HG02571 (cell line): ENCODE measurements around the gene HPCAL1.
"Not testable (repeated sequence)": the region's sequence is repeated elsewhere in the genome, so short reads cannot be mapped to it uniquely, and the experiment has no call there.

ENCODE experiments used
- ATAC-seq: cut with Tn5 transposase; IDR thresholded peaks from one replicate; pipeline ENCODE4 v1.9.1; 2021; ENCODE audit warnings: mild to moderate bottlenecking, moderate library complexity; ENCODE audit not compliant: unreplicated experiment

HPCAL1 gene

GRCh38 chr2:10302479-10303180 is at the start of gene HPCAL1:
HPCAL1 (plus strand) TSS chr2:10302904; CDS start chr2:10419758, 116,854 bp downstream.
- peak; percentile 73 for ATAC-seq

- ATAC-seq, result no peak
These were observed 48.9 kb upstream of the HPCAL1 start for GRCh38 chr2:10253596-10254372.

DNA sequence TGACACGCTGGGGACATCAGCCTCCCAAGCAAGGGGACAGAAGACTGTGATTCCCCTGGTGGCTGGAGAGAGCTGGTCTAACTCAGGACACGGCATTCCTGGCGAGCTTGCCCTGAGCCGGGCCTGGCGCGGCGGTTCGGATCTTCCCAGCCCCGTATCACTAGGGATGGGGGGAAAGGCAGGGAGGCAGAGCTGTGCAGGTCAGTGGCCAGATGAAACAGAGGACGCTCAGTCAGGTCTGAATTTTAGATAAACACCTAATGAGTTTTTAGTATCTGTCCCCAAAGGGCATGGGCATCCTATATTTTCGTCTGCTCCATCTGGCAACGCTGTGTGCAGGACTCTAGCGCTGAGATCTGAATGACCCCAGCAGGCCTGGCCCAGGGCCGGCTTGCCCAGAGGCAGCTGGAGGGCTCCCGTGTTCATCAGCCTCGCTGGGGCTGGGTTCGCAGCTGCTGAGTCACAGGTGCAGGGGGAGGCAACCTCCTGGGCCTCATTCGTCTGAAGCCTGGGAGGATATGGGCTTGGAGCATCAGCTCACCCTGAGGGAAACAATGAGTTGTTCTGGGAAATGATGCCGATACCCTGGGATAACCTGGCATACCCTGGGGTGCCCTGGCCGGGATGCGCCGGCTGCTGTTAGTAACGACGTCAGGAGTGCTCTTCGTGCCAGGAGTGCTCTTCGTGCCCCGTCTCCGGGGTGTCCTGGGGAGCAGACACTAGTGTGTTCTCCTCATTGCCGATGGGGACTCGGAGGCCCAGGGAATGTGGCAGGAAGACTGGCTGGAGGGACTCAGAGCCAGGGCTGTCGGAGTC is 48.1 kb upstream of the HPCAL1 start:
- no peak for ATAC-seq

DNA sequence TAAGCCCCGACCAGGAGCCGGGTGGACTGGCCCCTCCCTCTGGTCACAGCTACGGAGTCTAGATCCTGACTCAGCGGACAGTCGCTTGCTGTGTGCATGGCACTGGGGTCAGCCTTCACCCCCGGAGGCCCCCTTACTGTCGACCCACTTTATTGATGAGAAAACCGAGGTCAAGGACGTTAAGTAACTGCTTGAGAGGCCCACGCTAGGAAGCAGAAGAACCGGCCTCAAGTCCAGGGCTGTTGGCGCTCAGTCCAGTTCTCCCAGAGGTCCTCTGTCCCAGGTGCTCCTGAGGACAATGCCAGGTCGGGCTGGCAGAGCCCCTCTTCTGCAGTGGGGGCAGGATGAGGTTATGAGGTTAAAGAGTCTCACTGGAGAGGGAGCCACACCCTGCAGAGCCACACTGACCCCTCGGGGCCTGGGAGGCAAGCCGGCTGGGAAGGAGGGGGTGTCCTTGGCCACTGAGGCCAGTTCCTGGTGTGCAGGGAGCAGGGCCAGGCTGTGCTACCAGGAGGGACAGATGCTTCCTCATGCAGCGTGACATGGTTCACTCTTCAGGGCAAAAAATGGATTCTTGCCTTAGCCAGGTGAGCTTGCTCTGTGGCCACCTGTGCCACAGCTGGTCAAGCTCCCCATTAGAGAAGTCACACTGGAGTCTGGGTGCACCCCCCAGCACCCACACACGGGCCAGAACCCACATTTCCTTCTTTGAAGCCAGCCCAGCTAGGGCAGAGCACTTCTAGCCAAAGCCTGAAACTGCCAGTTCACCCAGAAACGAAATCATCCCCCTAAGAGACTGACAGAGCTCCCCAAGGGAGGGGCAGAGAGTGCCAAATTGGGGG is 47.3 kb upstream of the HPCAL1 start:
- no peak for ATAC-seq

GRCh38 chr2:10256031-10256514 is 46.6 kb upstream of the HPCAL1 start:
- no peak for ATAC-seq

DNA sequence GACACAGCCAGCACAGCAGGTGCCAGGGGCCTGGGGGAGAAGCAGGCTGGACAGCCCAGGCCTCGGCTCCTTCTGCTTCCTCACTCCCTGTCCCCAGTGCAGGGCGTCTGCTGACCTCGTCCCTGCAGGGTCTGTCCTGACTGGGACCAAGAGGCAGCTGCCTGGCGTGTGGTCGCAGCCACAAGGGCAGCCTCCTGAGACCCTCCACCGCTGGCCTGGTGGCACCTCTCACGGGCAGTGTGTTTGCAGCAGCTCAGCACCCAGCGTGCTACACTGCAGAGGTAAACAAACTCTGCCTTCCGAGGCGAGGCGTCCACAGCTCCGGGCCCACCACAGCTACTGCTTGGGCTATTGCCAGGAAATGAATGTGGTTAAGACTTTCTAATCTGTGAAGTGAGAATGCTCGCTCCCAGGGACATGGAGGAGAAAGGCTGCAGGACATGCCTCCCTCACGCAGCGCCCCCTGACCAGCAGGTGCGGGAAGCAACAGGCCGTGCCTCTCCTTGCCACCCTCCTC is 46.1 kb upstream of the HPCAL1 start:
- no peak for ATAC-seq

DNA sequence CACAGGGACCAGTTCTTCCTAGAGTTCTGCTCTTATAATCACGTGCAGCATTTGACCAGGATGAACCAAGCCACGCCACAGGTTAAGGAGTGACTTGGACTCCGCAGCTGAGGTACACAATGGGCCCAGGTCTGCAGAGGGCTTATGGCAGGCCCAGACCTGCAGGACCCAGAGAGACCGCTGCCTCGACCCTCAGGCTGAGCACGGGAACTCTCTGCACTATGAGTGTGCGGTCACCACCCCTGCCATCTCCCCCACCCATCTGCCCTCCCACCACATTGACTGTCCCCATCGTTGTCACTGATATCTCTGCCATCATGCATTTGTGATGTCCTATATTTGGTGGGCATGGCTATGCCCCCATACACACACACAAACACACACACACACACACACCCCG is 45.7 kb upstream of the HPCAL1 start:
- no peak for ATAC-seq

DNA sequence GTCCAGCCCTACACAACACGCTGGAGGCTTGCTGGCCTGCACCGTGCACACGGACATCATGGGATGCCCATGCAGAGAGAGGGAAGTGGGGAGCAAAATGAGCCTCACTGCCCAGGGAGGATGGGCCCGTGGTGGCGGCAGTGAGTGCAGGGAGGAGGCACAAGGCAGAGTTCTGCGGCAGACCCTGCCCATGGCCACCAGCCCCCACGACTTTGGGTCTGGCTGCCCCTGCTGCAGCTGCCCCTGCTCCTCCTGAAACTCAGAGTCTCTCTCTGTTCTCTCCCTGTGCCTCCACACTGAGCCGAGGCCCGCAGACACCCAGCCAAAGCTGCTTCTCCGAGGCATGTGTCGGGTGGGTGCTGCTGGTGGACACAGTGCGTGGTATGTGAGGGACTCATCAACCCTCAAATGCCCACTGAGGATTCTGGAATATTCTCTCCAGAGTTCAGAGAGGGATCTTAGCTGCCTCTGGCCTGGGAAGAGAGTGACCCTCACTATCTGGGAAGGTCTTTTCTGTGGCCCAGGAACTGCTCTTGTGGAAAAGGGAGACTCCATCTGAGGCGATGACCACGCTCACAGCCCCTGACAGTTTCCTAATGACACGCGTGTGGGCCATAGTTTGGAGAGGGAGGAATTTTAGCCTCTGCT is 45.1 kb upstream of the HPCAL1 start:
- ATAC-seq, result no peak

- ATAC-seq, result no peak
These were observed 44.4 kb upstream of the HPCAL1 start for GRCh38 chr2:10258326-10258725.

DNA sequence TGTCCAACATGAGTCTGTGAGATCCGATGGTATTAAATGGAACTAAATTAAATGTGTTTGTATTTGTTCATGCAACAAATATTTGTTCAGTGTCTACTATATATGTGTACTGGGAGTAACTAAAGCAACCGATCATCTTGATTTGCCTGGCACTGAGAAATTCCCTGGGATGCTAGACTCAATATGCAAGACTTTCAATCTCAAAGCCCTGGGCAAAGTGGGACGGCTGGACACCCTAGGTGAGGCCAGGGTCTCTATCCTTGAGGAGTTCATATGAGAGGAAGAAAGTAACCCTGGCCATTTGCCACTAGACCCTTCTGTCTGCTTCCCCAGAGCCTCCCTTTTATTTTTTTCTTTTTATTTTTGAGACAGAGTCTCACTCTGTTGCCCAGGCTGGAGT is 44.0 kb upstream of the HPCAL1 start:
- no peak for ATAC-seq

- no peak for ATAC-seq
These were observed 42.6 kb upstream of the HPCAL1 start for GRCh38 chr2:10260130-10260529.

DNA sequence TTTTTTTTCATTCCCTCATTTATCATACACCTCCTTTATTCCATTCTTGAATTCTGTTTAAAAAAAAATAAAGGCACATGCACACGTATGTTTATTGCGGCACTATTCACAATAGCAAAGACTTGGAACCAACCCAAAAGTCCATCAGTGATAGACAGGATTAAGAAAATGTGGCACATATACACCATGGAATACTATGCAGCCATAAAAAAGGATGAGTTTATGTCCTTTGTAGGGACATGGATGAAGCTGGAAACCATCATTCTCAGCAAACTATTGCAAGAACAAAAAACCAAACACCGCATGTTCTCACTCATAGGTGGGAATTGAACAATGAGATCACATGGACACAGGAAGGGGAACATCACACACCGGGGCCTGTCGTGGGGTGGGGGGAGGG is 39.2 kb upstream of the HPCAL1 start:
- not testable (repeated sequence) for ATAC-seq

DNA sequence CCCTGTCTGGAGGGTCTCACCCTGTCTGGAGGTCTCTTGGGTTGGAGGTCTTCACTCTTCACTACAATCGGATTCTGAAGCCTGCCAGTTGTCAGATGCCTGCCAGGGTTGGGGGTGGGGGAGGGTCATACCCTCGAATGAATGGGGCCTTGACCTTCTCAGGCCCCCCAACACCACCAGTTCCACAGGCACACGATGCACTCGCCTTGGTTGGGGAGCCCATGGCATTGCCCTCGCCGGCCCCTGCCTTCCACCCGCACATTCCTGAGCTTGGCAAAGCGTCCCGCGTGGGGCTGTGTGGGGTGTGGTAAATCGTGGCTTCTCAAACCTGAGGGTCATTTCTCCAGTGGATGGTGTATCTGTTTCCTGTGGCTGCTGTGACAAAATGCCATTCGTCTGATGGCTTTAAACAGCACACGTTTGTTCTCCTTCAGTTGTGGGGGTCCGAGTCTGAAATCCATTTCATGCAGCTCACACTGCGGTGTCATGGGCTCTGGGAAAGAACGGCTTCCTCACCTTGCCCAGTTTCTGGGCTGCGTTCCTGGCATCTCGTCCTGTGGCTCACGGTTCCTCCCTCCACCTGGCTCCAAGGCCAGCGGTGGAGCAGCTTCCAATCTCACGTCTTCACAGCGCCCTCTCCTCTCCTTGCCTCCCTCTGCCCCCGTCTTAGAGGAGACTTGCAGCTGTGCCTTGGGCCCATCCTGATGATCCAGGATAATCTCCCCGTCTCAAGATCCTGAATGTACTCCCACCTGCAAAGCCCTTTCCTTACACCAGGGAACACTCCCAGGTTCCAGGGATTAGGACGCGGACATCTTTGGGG is 38.0 kb upstream of the HPCAL1 start:
- ATAC-seq, result no peak

DNA sequence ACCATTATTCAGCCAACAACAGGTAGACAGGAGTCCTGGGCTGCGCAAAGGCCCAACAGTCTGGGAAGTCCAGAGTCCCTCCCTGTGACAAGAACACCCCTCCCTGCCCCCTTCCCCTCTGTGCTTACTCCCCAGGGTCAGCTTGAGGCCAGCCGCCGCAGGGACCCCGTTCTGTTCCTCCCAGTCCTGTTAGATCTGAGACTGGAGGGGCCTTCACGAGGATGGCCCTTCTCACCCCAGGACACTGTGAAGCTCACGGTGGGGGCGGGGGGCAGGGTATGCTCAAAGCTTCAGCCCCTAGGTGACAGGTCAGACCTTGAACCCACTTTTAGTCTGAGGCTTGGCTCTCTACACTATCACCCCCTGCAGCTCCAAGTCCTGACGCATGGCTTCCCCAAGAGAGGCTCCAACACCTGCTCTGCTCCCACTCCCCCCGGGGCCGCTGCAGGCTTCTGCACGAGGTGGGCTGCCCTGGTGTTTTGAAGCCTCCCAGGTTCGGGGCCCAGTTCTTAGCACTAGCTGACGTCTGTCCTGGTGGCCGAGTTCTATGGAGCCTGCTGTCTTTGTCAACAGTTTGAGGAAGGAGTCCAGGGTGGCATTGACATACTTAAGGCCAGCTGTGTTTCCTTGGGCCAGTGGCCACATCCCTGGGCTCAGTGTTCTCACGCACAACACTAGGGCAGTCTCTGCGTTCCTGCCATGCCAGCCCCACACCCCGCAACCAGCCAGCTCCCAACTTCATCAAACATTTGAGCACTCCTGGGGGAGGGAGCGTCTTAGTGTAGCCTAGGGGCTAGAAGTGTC is 37.2 kb upstream of the HPCAL1 start:
- ATAC-seq, result no peak

DNA sequence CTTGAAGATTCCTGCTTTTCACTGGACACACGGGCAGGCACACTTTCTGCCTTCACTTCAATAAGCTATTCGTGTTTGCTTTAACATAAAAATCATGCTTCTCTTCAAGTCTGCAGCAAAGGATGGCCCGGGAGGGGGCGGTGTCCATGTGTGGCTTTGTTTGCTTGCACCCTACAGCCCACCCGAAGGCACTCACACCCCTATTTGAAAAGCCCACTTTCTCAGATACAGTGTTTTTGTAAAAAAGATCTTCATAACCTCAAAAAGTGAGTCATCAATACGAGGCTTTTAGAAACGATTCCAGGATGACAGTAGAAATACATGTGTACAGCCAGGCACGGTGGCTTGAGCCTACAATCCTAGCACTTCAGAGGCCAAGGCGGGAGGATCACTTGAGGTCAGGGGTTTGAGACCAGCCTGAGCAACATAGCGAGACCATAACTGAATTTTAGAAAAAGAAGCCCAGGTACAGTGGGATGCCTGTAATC is 36.5 kb upstream of the HPCAL1 start:
- no peak for ATAC-seq

DNA sequence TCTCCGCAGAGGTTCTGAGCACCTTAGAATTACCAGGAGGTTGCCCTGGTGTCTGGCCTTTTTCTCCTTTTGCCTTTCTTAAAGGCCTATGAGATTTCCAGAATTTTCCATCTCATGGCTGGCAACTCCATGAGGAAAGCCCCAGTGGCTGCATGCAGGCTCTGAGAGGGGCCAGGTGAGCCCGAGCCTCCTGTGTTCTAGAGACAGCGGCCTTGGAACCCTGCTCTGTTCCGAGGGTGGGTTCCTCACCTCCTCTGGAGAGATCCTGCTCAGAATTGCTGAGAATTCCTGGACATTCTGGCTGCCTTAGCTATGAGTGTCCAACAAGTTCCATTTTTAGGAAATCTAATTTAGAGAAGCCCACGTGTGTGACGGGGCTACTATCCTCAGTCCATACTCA is 35.7 kb upstream of the HPCAL1 start:
- no peak for ATAC-seq

DNA sequence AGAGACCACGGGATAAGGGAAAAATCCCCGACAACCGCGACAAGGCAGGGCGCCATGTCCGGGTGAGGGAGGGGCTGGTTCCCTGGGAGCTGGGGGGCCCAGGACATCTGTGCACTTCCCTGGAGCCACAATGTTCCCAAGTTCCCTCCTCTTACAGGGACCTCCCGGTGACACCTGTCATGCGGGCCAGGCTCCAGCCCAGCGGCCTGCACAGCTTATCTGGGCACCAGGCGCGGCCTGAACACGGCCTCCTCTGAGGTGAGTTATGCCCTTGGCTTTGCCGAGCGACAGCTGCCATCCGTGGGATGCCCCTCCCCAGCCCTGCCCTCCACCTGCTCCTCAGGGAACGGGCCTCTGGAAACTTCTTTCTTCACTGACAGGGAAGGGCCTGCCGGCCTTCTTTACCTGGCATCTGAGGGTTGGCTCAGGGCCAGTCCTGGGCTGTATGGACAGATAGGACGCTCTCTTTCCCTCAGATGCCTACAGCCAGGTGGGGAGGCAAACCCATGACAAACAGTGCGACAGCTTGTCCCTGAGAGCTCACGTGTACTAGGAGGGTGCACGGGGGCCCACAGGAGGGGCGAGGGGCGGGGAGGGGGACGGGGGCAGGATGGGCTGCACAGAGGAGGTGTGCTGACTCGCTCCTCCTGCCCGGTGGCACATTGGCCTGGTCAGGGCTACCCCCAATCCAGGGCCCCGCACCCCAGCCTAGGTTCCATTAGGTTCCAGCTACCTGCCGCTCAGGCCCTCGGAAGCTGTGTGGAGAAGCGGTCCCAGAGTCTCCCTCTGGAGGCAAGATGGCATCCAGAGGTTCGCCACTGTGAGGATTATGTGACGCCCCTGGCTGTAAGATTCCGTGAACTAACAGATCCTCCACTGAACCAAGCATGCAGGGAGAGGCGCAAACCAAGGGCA is 34.9 kb upstream of the HPCAL1 start:
- ATAC-seq, result no peak
